HEK293 (cell line): ENCODE results near the gene CREBBP.

Source experiments
- CTCF ChIP-seq: fragments of 450-650 bp; formaldehyde crosslinking; IDR thresholded peaks from 2 replicates; pipeline ENCODE4 v1.5.1; 2016; ENCODE audit warnings: missing biosample characterization, missing genetic modification characterization
- ZFP3 ChIP-seq: fragments of 450-650 bp; formaldehyde crosslinking; IDR thresholded peaks from 2 replicates; pipeline ENCODE4 v1.5.1; 2016; ENCODE audit warnings: low read depth, missing biosample characterization, missing genetic modification characterization
- ZNF561 ChIP-seq: fragments of 450-650 bp; IDR thresholded peaks from 2 replicates; pipeline ENCODE4 v1.5.1; 2018; ENCODE audit warnings: missing biosample characterization, missing genetic modification characterization, borderline replicate concordance
- ZSCAN5A ChIP-seq: fragments of 450-650 bp; formaldehyde crosslinking; IDR thresholded peaks from 2 replicates; pipeline ENCODE4 v1.5.1; 2016; ENCODE audit warnings: missing biosample characterization, missing genetic modification characterization
- TF ChIP-seq, protein P1 (sequence below): fragments of 450-650 bp; formaldehyde crosslinking; IDR thresholded peaks from 2 replicates; pipeline ENCODE4 v1.5.1; 2016; ENCODE audit warnings: missing biosample characterization, missing genetic modification characterization

- TF ChIP-seq, protein P1, sequence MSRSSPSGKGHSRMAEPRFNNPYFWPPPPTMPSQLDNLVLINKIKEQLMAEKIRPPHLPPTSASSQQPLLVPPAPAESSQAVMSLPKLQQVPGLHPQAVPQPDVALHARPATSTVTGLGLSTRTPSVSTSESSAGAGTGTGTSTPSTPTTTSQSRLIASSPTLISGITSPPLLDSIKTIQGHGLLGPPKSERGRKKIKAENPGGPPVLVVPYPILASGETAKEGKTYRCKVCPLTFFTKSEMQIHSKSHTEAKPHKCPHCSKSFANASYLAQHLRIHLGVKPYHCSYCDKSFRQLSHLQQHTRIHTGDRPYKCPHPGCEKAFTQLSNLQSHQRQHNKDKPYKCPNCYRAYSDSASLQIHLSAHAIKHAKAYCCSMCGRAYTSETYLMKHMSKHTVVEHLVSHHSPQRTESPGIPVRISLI (tag by site-specific recombination) = no peak
- TF ChIP-seq ZSCAN5A (tag by site-specific recombination) = no peak
- TF ChIP-seq ZNF561 (tag by site-specific recombination) = no peak
- no peak for TF ChIP-seq CTCF (tag by site-specific recombination)
- TF ChIP-seq ZFP3 (tag by site-specific recombination) = no peak
Observed at GRCh38 chr16:3691761-3692160, 188.8 kb downstream of the CREBBP start.
